Psoas muscle (tissue), 8 donors: ENCODE data around the gene CERS4. TPM values are rescaled to one million over a fixed set of nuclear protein-coding genes. Genes with fewer than 3 reads are reported as not detected.
"Not testable (repeated sequence)": the region's sequence is repeated elsewhere in the genome, so short reads cannot be mapped to it uniquely, and the experiment has no call there.

ENCODE experiments used
- ATAC-seq, 4 donors: fragments of 200-7000 bp; cut with Tn5 transposase; one replicate each; pipeline ENCODE4 v1.9.1; 2020; ENCODE audit warnings: moderate library complexity in 3 of 4, mild to moderate bottlenecking in 2 of 4
- DNase-seq, 2 donors: peaks; one replicate each; pipeline ENCODE4 v3.0.0-alpha.2; 2020
- H3K27ac ChIP-seq: fragments of 200-600 bp; one replicate; pipeline ENCODE4 v1.8.0; 2022
- H3K27me3 ChIP-seq, 3 donors: fragments of 200-600 bp in 1 of 3; one replicate each; pipeline versions ENCODE4 v1.6.1 to v1.8.0; 2013 to 2022; ENCODE audit warnings: low read length in 2 of 3, mild to moderate bottlenecking in 2 of 3, moderate library complexity in 1 of 3; ENCODE audit not compliant: insufficient read depth in 3 of 3
- H3K36me3 ChIP-seq, 2 donors: fragments of 200-600 bp in 1 of 2; one replicate each; pipeline versions ENCODE4 v1.6.1 to v1.8.0; 2013 to 2022; ENCODE audit warnings: low read depth in 1 of 2, mild to moderate bottlenecking in 1 of 2, moderate library complexity in 1 of 2; ENCODE audit not compliant: insufficient read depth in 1 of 2
- H3K4me1 ChIP-seq: fragments of 200-600 bp; one replicate; pipeline ENCODE4 v1.8.0; 2022
- H3K4me3 ChIP-seq: fragments of 200-600 bp; one replicate; pipeline ENCODE4 v1.8.0; 2022; ENCODE audit warnings: mild to moderate bottlenecking
- H3K9me3 ChIP-seq: fragments of 200-600 bp; one replicate; pipeline ENCODE4 v1.8.0; 2022
- CTCF ChIP-seq: fragments of 200-600 bp; IDR thresholded peaks from one replicate; pipeline ENCODE4 v1.8.0; 2022; ENCODE audit warnings: antibody characterized with exemption
- WGBS, 3 donors: extraction: QIAGEN DNeasy Blood & Tissue Kit; methylation state at CpG; one replicate each; pipeline versions ENCODE4 v1.1.6 to v1.1.7; 2013; 5-methylcytosine and 5-hydroxymethylcytosine counted together
- intact Hi-C, 2 donors: fragments of 100-400 bp; cut with DNase I; formaldehyde crosslinking; loops; one replicate each; pipeline versions ENCODE4 v1.11.0 to v1.14.2; 2022
- polyA plus RNA-seq, 3 donors: library from polyadenylated mRNA; stranded (reverse); fragments of 200-250 nt; gene quantifications; one replicate each; pipeline ENCODE4 v1.2.3, GENCODE V29; 2013
- total RNA-seq, 4 donors: library from RNA; stranded (reverse); fragmentation: NEBNext Ultra II Directional in 2 of 4; extraction: Animal tissue kit (Norgen Biotek cat#: 25700) in 2 of 4; gene quantifications; one replicate each; pipeline versions ENCODE4 v1.2.1 to v1.2.4, GENCODE V29; 2021 to 2023
- donor health status: healthy with polysubstance abuse.
- donor health status: DM: no; HTN: no; CAD: no; lungs with moderate emphysema.
- donor health status: Bipolar disorder and iron deficiency.
- donor health status: healthy.
- donor health status: DM: yes; HTN: yes; CAD: no.
- donor health status: DM: no; HTN: no; CAD: no.
- donor health status: DM: no; HTN: no; CAD: no.
- donor health status: DM: yes; HTN: yes; CAD: no.

The CERS4 gene
- total and polyA plus RNA-seq, 7 donors: 1.1 to 4.8 (median 2.8) TPM

- Histone ChIP-seq H3K27me3 (no peaks in the 10 kb centered on the region), H3K36me3 (no peaks in the 10 kb centered on the region), H3K27ac (no peak overlapping the region), H3K9me3 (no peaks in the 10 kb centered on the region), H3K4me1 (peaks cover 6% of the 10 kb centered on the region), H3K4me3 (no peak overlapping the region)
- WGBS, 3 donors: 93 to 96% (median 93%) methylated on average over 3 of the region's 3 CpGs
- DNase-seq (no peak), ATAC-seq (no peak)
- intact Hi-C loops: no loop called here
- TF ChIP-seq CTCF: no peak
Measured at GRCh38 chr19:8244442-8244841, 35.3 kb downstream of the CERS4 start.

- no peak for ATAC-seq
- no peaks in the 10 kb centered on the region for H3K27me3 ChIP-seq
- H3K4me1 ChIP-seq: no peaks in the 10 kb centered on the region
- no peak overlapping the region for H3K4me3 ChIP-seq
- H3K9me3 ChIP-seq: no peaks in the 10 kb centered on the region
- DNase-seq: no peak
- 87 to 95% (median 91%) methylated on average over 11 of the region's 11 CpGs for WGBS, 3 donors
- H3K27ac ChIP-seq: no peak overlapping the region
- TF ChIP-seq CTCF: no peak
- no peaks in the 10 kb centered on the region for H3K36me3 ChIP-seq
- intact Hi-C loops: no loop called here
Measured at GRCh38 chr19:8245869-8246835, 37.0 kb downstream of the CERS4 start.

GRCh38 chr19:8247129-8247890 lies 38.1 kb downstream of the CERS4 start:
- H3K9me3 ChIP-seq, DNase-seq, H3K27me3 ChIP-seq, H3K4me3 ChIP-seq, intact Hi-C loops, H3K36me3 ChIP-seq, H3K4me1 ChIP-seq, H3K27ac ChIP-seq, ATAC-seq: not testable (repeated sequence)
- 86 to 93% (median 90%) methylated on average over 9 of the region's 9 CpGs for WGBS, 3 donors

GRCh38 chr19:8248348-8249328 lies 39.5 kb downstream of the CERS4 start:
- TF ChIP-seq CTCF: no peak
- ATAC-seq (no peak), DNase-seq (no peak)
- no peaks in the 10 kb centered on the region for H3K36me3 ChIP-seq
- 87 to 94% (median 90%) methylated on average over 8 of the region's 8 CpGs for WGBS, 3 donors
- H3K27ac ChIP-seq: no peak overlapping the region
- no peaks in the 10 kb centered on the region for H3K27me3 ChIP-seq
- intact Hi-C loops: no loop called here
- H3K4me3 ChIP-seq: no peak overlapping the region
- H3K9me3 ChIP-seq: no peaks in the 10 kb centered on the region
- H3K4me1 ChIP-seq: no peaks in the 10 kb centered on the region
